PFSK-1 (cell line): ENCODE measurements around the gene KCNIP4.

Source experiments
- POLR2AphosphoS5 ChIP-seq: IDR thresholded peaks from 2 replicates; pipeline ENCODE4 v1.6.1; 2012; ENCODE audit warnings: low read depth, mild to moderate bottlenecking, control low read depth, low read length, moderate library complexity
- REST ChIP-seq, 2 experiments: IDR thresholded peaks; 2 replicates each; pipeline versions ENCODE4 v1.6.1 to v1.8.0; 2011 to 2012; ENCODE audit warnings: low read depth in 2 of 2, low read length in 2 of 2, control low read depth in 1 of 2, inconsistent platforms in 1 of 2, mild to moderate bottlenecking in 1 of 2, moderate library complexity in 1 of 2; ENCODE audit not compliant: insufficient read depth in 1 of 2
- SIN3A ChIP-seq: IDR thresholded peaks from 2 replicates; pipeline ENCODE4 v1.6.1; 2012; ENCODE audit warnings: mild to moderate bottlenecking, low read length, moderate library complexity, borderline replicate concordance; ENCODE audit not compliant: insufficient read depth
- TAF1 ChIP-seq: IDR thresholded peaks from 2 replicates; pipeline ENCODE4 v1.6.1; 2012; ENCODE audit warnings: low read length, control low read depth, borderline replicate concordance; ENCODE audit not compliant: insufficient read depth

DNA sequence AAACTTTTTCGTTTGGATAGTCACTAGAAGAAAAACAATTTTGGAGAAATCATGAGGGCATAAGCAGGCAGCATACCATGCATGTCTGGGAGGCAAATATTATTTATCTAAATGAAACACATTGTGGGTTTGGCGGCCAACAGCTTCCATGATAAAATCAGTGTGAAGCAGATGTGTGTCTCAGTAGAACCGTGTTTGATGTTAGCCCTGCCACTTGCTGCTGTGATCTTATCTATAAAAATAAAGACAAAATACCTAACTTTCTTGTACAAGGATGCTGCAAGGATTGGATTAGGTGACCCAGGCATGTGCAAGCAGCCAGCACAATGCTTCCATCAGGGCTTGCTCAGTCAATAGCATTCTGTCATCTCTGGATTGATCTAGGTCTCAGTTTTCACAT lies 906.9 kb downstream of the KCNIP4 start:
- TF ChIP-seq REST (IDR thresholded peaks at IDR 0.05; ENCODE audit: insufficient read depth in 1 of 2, low read depth in 2 of 2, low read length in 2 of 2), result no peak
- TF ChIP-seq POLR2AphosphoS5, result no peak
- no peak for TF ChIP-seq TAF1
- TF ChIP-seq SIN3A, result no peak
